Endodermal cell (in vitro differentiated cells): ENCODE results near the gene STXBP5. TPM values are rescaled to one million over a fixed set of nuclear protein-coding genes. Genes with fewer than 3 reads are reported as not detected.
A peak's percentile ranks its signal among the peaks of the same experiment; 100 is the strongest.

Experiments
- DNase-seq: peaks from one replicate; pipeline ENCODE4 v3.0.0-alpha.2; 2017
- H3K27ac ChIP-seq: 2 replicates; pipeline ENCODE4 v1.5.1; 2013; ENCODE audit warnings: mild to moderate bottlenecking, low read depth, low read length, moderate library complexity
- H3K27me3 ChIP-seq: 2 replicates; pipeline ENCODE4 v1.6.1; 2013; ENCODE audit warnings: mild to moderate bottlenecking, low read length, moderate library complexity; ENCODE audit not compliant: insufficient read depth, control insufficient read depth, poor library complexity, severe bottlenecking
- H3K36me3 ChIP-seq: 2 replicates; pipeline ENCODE4 v1.7.0; 2013; ENCODE audit warnings: mild to moderate bottlenecking, low read length, moderate library complexity; ENCODE audit not compliant: control insufficient read depth, insufficient read depth
- H3K4me1 ChIP-seq: one replicate; pipeline ENCODE4 v1.7.0; 2013; ENCODE audit warnings: low read length; ENCODE audit not compliant: control insufficient read depth, insufficient read depth
- H3K4me3 ChIP-seq: 2 replicates; pipeline ENCODE4 v1.5.1; 2013; ENCODE audit warnings: mild to moderate bottlenecking, low read length, moderate library complexity
- H3K9ac ChIP-seq: 2 replicates; pipeline ENCODE4 v1.6.1; 2013; ENCODE audit warnings: mild to moderate bottlenecking, low read length, moderate library complexity; ENCODE audit not compliant: poor library complexity, severe bottlenecking; ENCODE audit errors: extremely low read depth
- H3K9me3 ChIP-seq: 2 replicates; pipeline ENCODE4 v1.6.1; 2013; ENCODE audit warnings: mild to moderate bottlenecking, low read length, moderate library complexity; ENCODE audit not compliant: control insufficient read depth
- H3K27ac Mint-ChIP-seq: 2 replicates; pipeline ENCODE4 v1.8.0; 2020; ENCODE audit warnings: mixed read lengths
- H3K27me3 Mint-ChIP-seq: 2 replicates; pipeline ENCODE4 v1.8.0; 2021; ENCODE audit warnings: mild to moderate bottlenecking, mixed read lengths; ENCODE audit not compliant: insufficient read depth
- H3K36me3 Mint-ChIP-seq: 2 replicates; pipeline ENCODE4 v1.8.0; 2020; ENCODE audit warnings: low read depth, mixed read lengths
- H3K4me1 Mint-ChIP-seq: 2 replicates; pipeline ENCODE4 v1.8.0; 2020; ENCODE audit warnings: mixed read lengths
- H3K4me3 Mint-ChIP-seq: 2 replicates; pipeline ENCODE4 v1.8.0; 2020; ENCODE audit warnings: mild to moderate bottlenecking, moderate library complexity, mixed read lengths
- H3K9me3 Mint-ChIP-seq: 2 replicates; pipeline ENCODE4 v1.8.0; 2020; ENCODE audit warnings: mild to moderate bottlenecking, mixed read lengths
- CTCF ChIP-seq: fragments of 200-600 bp; sonication (generic); conservative IDR thresholded peaks from 2 replicates; pipeline ENCODE4 v1.5.0; 2021; ENCODE audit warnings: antibody characterized with exemption, mild to moderate bottlenecking
- WGBS, 2 experiments: methylation state at CpG; one replicate each; pipeline versions ENCODE4 v1.1.5 to v1.1.7; 2013; ENCODE audit warnings: missing lambda C conversion rate in 2 of 2, mixed read lengths in 1 of 2; ENCODE audit not compliant: insufficient coverage in 1 of 2, insufficient read length in 1 of 2; 5-methylcytosine and 5-hydroxymethylcytosine counted together
- total RNA-seq, 2 donors: library from RNA; stranded (reverse); fragmentation: NEBNext Ultra II Directional in 1 of 2; extraction: Animal tissue kit (Norgen Biotek cat#: 25700) in 1 of 2; gene quantifications; 2 replicates in 1 of 2; 3 replicates in 1 of 2; pipeline ENCODE4 v1.2.1, GENCODE V29; 2021

Gene STXBP5
- total RNA-seq, 2 donors from 2014 or later, result 19.2 to 25.2 TPM

- Histone ChIP-seq H3K36me3 (peaks cover 10% of the 10 kb centered on the region), H3K4me1 (peaks cover 3% of the 10 kb centered on the region), H3K9ac (no peak overlapping the region), H3K27me3 (no peaks in the 10 kb centered on the region), H3K4me3 (no peak overlapping the region), H3K9me3 (no peaks in the 10 kb centered on the region), H3K27ac (no peak overlapping the region)
- no CpG with 5 or more reads among the region's 1 CpG for WGBS, 2 experiments
- Mint-ChIP-seq H3K9me3 (no peaks in the 10 kb centered on the region), H3K36me3 (peaks cover 17% of the 10 kb centered on the region), H3K4me3 (no peak overlapping the region), H3K4me1 (peaks cover 18% of the 10 kb centered on the region), H3K27me3 (no peaks in the 10 kb centered on the region), H3K27ac (no peak overlapping the region)
- no peak for DNase-seq
- TF ChIP-seq CTCF, result no peak
Measured at GRCh38 chr6:147213772-147214171, 9.6 kb downstream of the STXBP5 start.

- Mint-ChIP-seq H3K9me3 (no peaks in the 10 kb centered on the region), H3K27me3 (no peaks in the 10 kb centered on the region), H3K36me3 (peaks cover 22% of the 10 kb centered on the region), H3K4me3 (no peak overlapping the region), H3K4me1 (peaks cover 14% of the 10 kb centered on the region), H3K27ac (no peak overlapping the region)
- Histone ChIP-seq H3K36me3 (peaks cover 17% of the 10 kb centered on the region), H3K9me3 (no peaks in the 10 kb centered on the region), H3K9ac (no peak overlapping the region), H3K27ac (no peak overlapping the region), H3K27me3 (no peaks in the 10 kb centered on the region), H3K4me3 (no peak overlapping the region), H3K4me1 (no peaks in the 10 kb centered on the region)
- WGBS, 2 experiments, result 93 to 100% methylated on average over 4 to 6 of the region's 6 CpGs
- DNase-seq, result no peak
- no peak for TF ChIP-seq CTCF
Measured at GRCh38 chr6:147214248-147215227, 10.3 kb downstream of the STXBP5 start.

- Mint-ChIP-seq H3K36me3 (peaks cover 19% of the 10 kb centered on the region), H3K27me3 (no peaks in the 10 kb centered on the region), H3K4me3 (no peak overlapping the region), H3K9me3 (no peaks in the 10 kb centered on the region), H3K4me1 (peaks cover 8% of the 10 kb centered on the region), H3K27ac (peak overlapping the region; percentile 72)
- Histone ChIP-seq H3K9me3 (no peaks in the 10 kb centered on the region), H3K4me3 (no peak overlapping the region), H3K9ac (no peak overlapping the region), H3K36me3 (peaks cover 22% of the 10 kb centered on the region), H3K27me3 (no peaks in the 10 kb centered on the region), H3K27ac (no peak overlapping the region), H3K4me1 (no peaks in the 10 kb centered on the region)
- WGBS, 2 experiments, result 94 to 100% methylated on average over 3 of the region's 3 CpGs
- no peak for DNase-seq
- TF ChIP-seq CTCF, result no peak
Measured at GRCh38 chr6:147216915-147217314, 12.7 kb downstream of the STXBP5 start.
